HEK293 (cell line): ENCODE results near the gene ATP13A2.

ENCODE experiments used
- KLF9 ChIP-seq: fragments of 450-650 bp; formaldehyde crosslinking; IDR thresholded peaks from 2 replicates; pipeline ENCODE4 v1.5.1; 2016; ENCODE audit warnings: missing biosample characterization, missing genetic modification characterization, low read depth
- SP2 ChIP-seq: fragments of 450-650 bp; formaldehyde crosslinking; IDR thresholded peaks from 2 replicates; pipeline ENCODE4 v1.5.1; 2016; ENCODE audit warnings: missing biosample characterization, missing genetic modification characterization
- ZBTB1 ChIP-seq: fragments of 450-650 bp; formaldehyde crosslinking; IDR thresholded peaks from 2 replicates; pipeline ENCODE4 v1.5.1; 2016; ENCODE audit warnings: missing biosample characterization, missing genetic modification characterization
- TF ChIP-seq, protein P1 (sequence below): sonication (generic); formaldehyde crosslinking; IDR thresholded peaks from 2 replicates; pipeline ENCODE4 v1.8.1; 2022; ENCODE audit warnings: mild to moderate bottlenecking, moderate library complexity, missing genetic modification reagents
- TF ChIP-seq, protein P2 (sequence below): fragments of 450-650 bp; formaldehyde crosslinking; IDR thresholded peaks from 2 replicates; pipeline ENCODE4 v1.5.1; 2016; ENCODE audit warnings: missing biosample characterization, missing genetic modification characterization
- TF ChIP-seq, protein P3 (sequence below): fragments of 450-650 bp; formaldehyde crosslinking; IDR thresholded peaks from 2 replicates; pipeline ENCODE4 v1.5.1; 2016; ENCODE audit warnings: missing biosample characterization, missing genetic modification characterization, low read depth

DNA sequence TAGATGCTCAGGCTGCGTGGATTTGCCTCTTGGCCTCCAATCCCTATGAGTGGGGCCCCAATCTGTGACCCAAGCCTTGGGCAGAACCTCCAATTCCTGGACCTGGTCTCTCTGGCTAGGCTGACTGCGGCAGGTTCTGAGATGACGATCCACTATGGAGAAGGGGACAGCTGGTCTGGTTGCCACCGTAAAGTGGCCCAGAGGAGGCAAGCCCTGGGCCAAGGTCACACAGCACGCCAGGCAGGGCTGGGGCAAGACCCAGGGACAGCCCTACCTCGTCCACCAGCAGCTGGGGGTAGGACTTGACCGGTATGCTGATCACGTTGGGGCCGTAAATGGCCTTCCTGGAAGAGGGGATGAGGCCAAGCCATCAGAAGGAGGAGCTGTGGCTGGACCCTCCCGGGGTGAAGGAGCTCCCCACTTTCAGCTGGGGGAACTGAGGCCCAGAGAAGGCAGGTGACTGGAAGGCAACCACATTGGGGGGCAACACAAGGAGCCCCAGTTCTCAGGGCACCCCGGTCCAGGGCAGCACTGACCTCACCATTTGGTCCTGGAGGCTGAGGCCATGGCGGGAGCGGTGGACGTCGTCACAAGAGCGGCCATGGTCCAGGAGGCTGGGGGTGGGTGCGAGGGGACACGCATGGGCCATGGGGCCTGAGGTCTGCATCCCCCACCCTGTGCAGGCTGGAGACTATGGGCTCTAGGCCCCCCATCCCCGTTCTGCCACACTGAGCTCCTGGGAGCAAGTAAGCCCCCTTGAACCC lies 9.8 kb downstream of the ATP13A2 start:
- TF ChIP-seq, protein P1, sequence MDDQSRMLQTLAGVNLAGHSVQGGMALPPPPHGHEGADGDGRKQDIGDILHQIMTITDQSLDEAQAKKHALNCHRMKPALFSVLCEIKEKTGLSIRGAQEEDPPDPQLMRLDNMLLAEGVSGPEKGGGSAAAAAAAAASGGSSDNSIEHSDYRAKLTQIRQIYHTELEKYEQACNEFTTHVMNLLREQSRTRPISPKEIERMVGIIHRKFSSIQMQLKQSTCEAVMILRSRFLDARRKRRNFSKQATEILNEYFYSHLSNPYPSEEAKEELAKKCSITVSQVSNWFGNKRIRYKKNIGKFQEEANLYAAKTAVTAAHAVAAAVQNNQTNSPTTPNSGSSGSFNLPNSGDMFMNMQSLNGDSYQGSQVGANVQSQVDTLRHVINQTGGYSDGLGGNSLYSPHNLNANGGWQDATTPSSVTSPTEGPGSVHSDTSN (CRISPR knock-in tag) = no peak
- TF ChIP-seq SP2 (no peak), KLF9 (tag by site-specific recombination) (no peak), ZBTB1 (tag by site-specific recombination) (no peak)
- TF ChIP-seq, protein P2, sequence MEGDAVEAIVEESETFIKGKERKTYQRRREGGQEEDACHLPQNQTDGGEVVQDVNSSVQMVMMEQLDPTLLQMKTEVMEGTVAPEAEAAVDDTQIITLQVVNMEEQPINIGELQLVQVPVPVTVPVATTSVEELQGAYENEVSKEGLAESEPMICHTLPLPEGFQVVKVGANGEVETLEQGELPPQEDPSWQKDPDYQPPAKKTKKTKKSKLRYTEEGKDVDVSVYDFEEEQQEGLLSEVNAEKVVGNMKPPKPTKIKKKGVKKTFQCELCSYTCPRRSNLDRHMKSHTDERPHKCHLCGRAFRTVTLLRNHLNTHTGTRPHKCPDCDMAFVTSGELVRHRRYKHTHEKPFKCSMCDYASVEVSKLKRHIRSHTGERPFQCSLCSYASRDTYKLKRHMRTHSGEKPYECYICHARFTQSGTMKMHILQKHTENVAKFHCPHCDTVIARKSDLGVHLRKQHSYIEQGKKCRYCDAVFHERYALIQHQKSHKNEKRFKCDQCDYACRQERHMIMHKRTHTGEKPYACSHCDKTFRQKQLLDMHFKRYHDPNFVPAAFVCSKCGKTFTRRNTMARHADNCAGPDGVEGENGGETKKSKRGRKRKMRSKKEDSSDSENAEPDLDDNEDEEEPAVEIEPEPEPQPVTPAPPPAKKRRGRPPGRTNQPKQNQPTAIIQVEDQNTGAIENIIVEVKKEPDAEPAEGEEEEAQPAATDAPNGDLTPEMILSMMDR = no peak
- TF ChIP-seq, protein P3, sequence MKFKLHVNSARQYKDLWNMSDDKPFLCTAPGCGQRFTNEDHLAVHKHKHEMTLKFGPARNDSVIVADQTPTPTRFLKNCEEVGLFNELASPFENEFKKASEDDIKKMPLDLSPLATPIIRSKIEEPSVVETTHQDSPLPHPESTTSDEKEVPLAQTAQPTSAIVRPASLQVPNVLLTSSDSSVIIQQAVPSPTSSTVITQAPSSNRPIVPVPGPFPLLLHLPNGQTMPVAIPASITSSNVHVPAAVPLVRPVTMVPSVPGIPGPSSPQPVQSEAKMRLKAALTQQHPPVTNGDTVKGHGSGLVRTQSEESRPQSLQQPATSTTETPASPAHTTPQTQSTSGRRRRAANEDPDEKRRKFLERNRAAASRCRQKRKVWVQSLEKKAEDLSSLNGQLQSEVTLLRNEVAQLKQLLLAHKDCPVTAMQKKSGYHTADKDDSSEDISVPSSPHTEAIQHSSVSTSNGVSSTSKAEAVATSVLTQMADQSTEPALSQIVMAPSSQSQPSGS (tag by site-specific recombination) = no peak
